Hematopoietic multipotent progenitor cell (in vitro differentiated cells): ENCODE results near the gene UPK1A. TPM values are rescaled to one million over a fixed set of nuclear protein-coding genes. Genes with fewer than 3 reads are reported as not detected.
A peak's percentile ranks its signal among the peaks of the same experiment; 100 is the strongest.

Experiments used
- DNase-seq, 3 donors: peaks; one replicate each; pipeline ENCODE4 v3.0.0-alpha.2; 2011 to 2015; ENCODE audit warnings: low read depth in 2 of 3, low spot score in 2 of 3
- total RNA-seq: library from RNA; depleted of rRNA; stranded (reverse); fragments of >200 nt; gene quantifications from one replicate; pipeline ENCODE4 v1.2.3, GENCODE V29; 2012

The UPK1A gene
- not detected for total RNA-seq

- no peak for DNase-seq
These were observed at the start of gene UPK1A for GRCh38 chr19:35666251-35666913. Gene UPK1A (plus strand): TSS chr19:35666517. CDS start chr19:35666813, 296 bp downstream.

- DNase-seq = no peak
These were observed 47.5 kb upstream of the UPK1A start for GRCh38 chr19:35618857-35619256.

DNA sequence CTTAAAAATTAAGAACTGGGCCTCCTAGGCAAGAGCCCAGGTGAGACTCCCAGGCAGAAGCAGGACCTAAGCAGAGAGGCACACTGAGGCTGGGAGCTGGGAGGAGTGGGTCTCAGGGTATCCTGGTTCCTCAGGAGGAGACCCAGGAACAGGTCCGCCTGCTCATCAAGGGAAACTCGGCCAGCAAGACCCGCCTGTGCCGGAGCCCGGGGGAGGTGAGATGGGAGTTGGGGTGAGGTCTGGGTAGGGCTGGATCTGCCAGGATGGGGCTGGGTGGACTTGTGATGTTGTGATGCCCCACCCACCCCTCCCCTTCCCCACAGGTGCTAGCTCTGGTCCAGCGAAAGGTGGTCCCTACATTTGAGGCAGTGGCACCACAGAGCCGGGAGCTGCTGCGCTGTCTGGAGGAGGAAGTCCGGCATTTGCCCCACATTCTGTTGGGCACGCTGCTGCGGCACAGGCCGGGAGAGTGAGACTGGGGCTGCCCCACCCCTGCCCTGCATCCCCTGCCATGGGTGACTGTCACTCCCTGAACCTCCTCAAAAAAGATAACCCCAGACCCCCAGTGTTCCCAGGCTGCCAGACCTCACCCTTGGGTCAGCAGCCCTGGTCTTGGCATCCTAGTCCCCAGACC, 46.9 kb upstream of the UPK1A start:
- DNase-seq = no peak

GRCh38 chr19:35620001-35620400, 46.3 kb upstream of the UPK1A start:
- no peak for DNase-seq

- DNase-seq = no peak
These were observed 44.6 kb upstream of the UPK1A start for GRCh38 chr19:35621708-35622107.

GRCh38 chr19:35622750-35623149, 43.6 kb upstream of the UPK1A start:
- DNase-seq = no peak

- DNase-seq = no peak
These were observed 42.8 kb upstream of the UPK1A start for GRCh38 chr19:35623327-35624010.

- DNase-seq = no peak
These were observed 38.1 kb upstream of the UPK1A start for GRCh38 chr19:35628264-35628564.

GRCh38 chr19:35628565-35629331, 37.6 kb upstream of the UPK1A start, which contains the start of gene RBM42:
Gene RBM42 (plus strand): TSS chr19:35629036. CDS start chr19:35629154, 118 bp downstream.
- peak; percentile 95 to 100 (median 99) for DNase-seq

GRCh38 chr19:35629332-35629633, 37.0 kb upstream of the UPK1A start:
- DNase-seq = no peak

GRCh38 chr19:35633727-35634440, 32.4 kb upstream of the UPK1A start:
- DNase-seq = no peak

- no peak for DNase-seq
These were observed 29.7 kb upstream of the UPK1A start for GRCh38 chr19:35636651-35637050.

GRCh38 chr19:35637165-35637564, 29.2 kb upstream of the UPK1A start:
- no peak for DNase-seq

GRCh38 chr19:35639321-35639639, 27.0 kb upstream of the UPK1A start:
- no peak for DNase-seq

DNA sequence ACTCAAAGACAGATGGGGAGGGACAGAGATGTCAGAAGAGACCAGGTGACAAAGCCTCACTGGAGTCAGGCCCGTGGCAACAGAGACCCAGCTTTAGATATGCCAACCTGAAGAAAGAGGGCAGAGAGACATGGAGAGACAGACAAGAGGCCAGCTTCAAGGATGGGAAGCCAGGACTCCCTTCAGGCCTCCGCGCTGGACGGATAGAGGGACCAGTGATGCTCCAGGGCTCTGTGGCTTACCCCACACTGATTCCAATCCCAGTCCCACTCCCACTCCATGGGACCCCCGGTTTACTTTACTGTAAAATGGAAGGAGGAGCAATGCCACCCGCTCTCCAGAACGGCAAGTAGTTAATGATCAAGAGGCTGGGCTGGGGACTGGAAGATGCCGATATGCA, 26.5 kb upstream of the UPK1A start:
- no peak for DNase-seq

DNA sequence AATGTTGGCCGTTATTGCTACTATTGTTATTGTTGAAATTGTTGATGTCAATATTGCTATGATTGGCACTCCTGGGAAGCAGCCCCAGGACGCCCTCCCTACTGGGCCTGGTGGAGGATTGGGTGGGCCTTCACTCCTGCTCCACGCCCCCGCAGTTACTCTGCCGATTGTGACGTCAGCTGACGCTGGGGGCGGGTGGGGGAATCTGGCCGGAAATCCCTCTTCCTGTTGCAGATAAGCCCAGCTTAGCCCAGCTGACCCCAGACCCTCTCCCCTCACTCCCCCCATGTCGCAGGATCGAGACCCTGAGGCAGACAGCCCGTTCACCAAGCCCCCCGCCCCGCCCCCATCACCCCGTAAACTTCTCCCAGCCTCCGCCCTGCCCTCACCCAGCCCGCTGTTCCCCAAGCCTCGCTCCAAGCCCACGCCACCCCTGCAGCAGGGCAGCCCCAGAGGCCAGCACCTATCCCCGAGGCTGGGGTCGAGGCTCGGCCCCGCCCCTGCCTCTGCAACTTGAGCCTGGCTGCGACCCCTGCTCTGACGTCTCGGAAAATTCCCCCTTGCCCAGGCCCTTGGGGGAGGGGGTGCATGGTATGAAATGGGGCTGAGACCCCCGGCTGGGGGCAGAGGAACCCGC, 24.7 kb upstream of the UPK1A start, which contains the start of gene ETV2:
Gene ETV2 (plus strand): TSS at position 231 of the 637 bp plus-strand sequence. CDS start 716 bp downstream, outside the sequence.
- DNase-seq = peak in 2 of 3 donors; percentile 64 to 79

GRCh38 chr19:35642312-35642711, 24.0 kb upstream of the UPK1A start:
- DNase-seq = no peak

DNA sequence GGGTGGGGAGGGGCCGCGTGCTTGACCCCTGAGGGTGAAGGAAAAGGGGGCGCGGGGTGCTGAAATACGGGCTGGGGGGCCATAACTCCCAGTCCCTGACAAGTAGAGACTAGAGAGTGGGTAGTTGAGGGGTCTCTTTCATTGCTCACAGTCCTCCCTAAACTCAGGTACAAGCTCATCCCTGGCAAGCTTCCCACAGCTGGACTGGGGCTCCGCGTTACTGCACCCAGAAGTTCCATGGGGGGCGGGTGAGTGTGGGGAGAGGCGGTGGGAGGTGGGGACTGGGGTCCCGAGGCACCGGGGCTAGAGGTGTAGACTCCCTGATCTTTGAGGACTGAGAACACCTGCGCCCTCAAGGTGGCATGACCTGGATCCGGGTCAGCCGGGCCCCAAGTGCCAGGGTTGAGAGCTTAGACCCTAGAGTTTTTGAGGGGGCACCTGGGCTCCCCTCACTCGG, 23.5 kb upstream of the UPK1A start:
- no peak for DNase-seq

GRCh38 chr19:35643255-35644205, 22.8 kb upstream of the UPK1A start:
- DNase-seq = peak; percentile 63 to 89 (median 82)
